Stimulated activated CD4-positive, alpha-beta T cell treated with anti-CD3 and anti-CD28 coated beads, Interleukin-15, amount 100 ng/mL, for 48 hours (primary cell): Measurements from ENCODE around the gene C2orf92.
"Not testable (repeated sequence)": the region's sequence is repeated elsewhere in the genome, so short reads cannot be mapped to it uniquely, and the experiment has no call there.

Experiments used
- DNase-seq, 2 donors: peaks; one replicate each; pipeline ENCODE4 v3.0.0-alpha.2; 2020; ENCODE audit warnings: low read depth in 2 of 2

The C2orf92 gene

DNA sequence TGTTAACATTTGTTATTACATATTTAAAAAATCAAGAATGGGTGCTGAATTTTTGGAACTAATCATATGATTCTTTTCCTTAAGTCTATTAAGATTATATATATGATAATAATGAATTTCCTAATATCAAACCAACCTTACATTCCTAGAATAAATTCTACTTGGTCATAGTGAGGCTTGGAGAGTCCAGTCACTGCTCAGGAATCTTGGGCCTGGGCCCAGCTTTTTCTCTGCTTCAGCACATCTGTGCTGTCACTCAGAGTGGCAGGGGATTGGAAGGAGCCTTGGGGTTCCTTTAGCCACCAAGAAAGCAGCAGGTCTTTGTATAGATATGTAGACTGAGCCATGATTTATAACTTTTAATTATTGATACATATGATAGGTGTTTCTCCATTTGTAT, 24.0 kb downstream of the C2orf92 start:
- DNase-seq: no peak

DNA sequence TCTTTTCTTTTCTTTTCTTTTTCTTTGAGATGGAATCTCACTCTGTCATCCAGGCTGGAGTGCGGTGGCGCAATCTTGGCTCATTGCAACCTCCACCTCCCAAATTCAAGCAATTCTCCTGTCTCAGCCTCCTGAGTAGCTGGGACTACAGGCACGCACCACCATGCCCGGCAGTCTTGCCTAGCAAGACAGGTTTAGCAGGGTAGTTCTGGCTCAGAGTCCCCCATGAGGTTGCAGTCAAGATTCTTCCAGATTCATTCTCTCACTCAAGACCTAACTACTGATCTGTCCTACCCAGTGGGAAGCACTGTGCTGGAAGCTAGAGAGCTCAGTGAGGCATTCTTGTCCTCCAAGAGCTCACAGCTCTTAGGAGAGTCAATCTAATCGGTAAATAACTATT, 26.2 kb downstream of the C2orf92 start:
- no peak for DNase-seq

- peak; percentile 87 to 91 for DNase-seq
These were observed 28.0 kb downstream of the C2orf92 start for GRCh38 chr2:97697252-97698235.

DNA sequence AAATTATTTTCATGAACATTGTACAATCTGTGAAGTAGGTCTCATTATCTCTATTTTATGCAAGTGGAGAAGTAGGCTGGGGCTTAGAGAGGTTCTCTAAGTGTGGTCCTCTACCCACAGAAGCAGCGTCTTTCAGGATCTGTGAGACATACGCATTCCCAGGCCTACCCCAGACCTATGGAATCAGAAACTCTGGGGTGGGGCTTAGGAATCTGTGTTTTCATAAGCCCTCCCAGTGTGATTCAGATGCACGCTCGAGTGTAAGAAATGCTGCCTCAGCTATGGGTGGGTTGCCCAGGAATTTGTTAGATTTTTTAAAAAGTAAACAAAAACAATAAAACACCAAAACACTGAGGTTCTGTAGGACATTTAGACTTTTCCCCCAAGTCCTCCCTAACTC, 29.0 kb downstream of the C2orf92 start:
- DNase-seq: no peak

DNA sequence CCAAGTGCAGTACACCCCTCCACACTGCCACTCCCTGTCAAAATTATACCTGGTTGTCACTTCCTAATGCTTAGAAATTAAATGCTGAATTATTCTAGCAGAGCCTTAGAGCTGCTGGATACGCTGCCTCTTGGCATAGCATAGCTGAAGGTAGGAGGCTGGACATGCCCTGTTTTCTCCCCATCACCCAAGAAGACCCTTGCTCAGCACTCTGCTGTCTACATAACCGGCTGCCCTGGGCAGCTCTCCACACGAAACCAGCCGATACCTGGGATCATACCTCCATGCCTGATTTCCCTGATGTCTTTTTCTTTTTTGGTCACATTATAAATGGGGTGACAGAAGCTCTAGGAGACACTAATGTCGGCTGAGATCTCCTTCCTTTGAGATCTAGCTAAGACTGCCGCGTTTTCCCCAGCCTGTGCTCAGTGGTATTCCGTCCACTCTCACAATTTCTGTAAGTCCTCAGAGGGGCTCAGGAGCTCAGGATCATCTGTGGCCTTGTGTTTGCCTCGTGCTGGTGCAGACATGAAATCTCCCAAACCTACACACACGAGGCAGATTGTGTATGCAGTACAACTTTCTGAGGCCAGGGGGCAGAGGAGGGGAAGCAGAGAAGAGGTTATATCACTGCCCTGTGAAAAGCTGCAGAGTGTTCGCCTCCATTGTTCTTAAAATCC, 30.4 kb downstream of the C2orf92 start:
- DNase-seq: peak in 1 of 2 donors; percentile 65

DNA sequence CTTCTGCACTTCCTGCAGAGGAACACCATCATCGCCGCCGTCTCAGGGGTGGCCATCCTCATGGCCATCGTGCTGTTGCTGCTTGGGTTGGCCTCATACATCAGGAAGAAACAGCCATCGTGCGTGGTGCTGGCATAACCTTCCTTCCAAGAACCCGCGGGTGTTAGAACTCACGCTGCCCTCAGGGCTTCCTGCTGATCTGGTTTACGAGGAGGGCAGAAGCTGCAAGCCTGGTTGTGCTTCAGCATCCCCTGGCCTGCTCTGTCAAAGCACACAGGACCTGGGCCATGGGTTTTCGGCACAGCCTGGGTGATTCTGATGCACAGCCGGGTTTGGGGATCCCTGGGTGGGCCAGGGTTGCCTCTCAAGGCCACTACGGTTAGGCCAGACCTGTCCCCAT, 31.7 kb downstream of the C2orf92 start:
- DNase-seq: no peak

- no peak for DNase-seq
These were observed 32.4 kb downstream of the C2orf92 start for GRCh38 chr2:97701851-97702465.

- no peak for DNase-seq
These were observed 33.4 kb downstream of the C2orf92 start for GRCh38 chr2:97702731-97703470.

DNA sequence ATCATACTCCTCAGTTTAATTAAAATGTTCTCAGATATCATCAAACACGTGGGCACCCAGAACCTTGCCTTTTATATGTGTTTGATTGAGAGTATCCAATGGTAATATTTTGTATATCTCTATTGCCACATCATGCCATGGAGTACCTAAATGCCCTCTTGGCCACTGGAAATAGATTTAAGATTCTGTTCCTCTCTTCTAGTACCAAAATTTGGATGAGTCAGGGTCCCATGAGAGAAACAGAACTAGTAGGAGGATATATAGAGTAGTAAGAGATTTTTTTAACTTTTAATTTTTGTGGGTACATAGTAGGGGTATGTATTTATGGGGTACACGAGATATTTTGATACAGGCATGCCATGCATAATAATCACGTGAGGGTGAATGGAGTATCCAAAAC, 34.2 kb downstream of the C2orf92 start:
- DNase-seq: no peak

GRCh38 chr2:97704989-97705388, 35.5 kb downstream of the C2orf92 start:
- no peak for DNase-seq

DNA sequence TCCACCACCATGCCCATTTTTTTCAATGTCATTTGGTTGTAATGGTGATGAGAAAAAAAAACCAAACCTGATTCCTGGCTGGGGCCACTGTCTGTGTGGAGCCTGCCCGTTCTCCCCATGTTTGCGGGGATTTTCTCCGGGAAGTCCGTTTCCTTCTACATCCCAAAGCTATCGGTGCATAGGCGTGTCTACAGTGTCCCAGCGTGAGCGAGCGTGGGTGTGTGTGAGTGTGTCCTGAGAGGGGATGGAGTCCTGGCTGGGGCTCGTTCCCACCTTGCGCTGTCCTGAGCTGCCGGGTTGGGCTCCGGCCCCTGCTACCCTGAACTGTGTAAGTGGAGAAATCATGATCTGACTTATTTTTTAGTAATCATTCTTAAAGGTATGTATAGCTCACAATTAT, 36.6 kb downstream of the C2orf92 start:
- no peak for DNase-seq

DNA sequence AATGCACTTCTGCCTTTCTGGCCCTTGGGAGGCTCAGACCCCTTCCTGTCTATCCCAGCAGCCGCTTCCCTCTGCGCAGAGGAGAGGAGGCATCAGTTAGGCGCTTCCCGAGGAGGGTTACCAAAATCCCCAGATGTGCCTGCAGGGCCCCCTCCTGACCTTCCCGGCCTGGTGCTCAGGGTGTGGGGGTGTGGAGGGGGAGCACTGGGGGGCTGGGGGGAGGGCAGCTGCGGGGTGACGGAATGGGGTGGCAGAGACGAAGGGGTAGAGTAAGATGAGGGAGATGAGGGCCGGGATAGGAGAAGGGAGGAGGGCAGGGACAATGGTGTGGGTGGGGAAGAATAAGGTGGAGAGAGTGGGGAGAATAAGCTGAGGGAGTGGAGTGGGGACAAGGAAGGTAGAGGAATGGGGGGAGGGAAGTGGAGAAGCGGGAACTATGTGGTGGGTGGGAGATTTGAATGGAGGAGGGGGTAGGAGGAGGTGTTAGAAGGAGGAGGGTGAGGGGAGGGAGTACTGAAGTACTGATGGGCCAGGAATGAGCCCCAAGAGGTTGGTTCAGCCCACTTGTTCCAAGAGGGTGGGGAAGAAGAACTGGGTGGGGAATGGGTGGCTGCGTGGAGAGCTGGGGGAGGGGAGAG, 37.3 kb downstream of the C2orf92 start:
- DNase-seq: no peak

DNA sequence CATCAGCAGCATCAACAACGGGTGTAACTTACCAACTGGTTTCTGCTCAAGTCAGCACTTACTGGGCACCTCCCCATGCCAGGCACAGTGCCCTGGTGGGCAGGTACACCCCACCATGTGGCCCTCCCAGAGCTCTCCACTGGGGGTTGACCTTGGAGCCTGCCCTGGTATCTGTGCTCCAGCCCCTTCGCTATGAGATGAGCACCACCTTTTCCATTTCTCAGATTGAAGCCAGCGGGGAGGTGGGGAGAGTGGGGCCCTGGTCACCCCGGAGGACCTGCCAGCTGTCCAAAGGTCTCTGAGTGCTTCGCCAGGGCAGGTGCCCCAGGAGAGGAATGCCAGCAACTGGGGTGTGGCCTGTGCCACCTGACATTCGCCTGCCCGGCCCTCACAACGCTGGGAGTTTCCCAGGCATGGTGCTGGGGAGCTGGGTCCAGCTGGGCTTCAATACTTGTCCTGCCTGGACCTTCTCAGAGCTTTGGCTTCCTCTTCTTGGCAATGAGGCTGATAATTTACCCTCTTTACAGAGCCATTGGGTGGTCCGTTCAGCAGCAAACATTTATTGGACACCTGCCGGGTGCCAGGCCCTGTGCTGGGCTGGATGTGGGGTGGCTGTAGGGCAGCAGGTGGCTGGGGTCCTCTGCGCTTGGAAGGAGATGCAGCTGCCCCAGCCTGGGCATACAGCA, 38.0 kb downstream of the C2orf92 start:
- DNase-seq: no peak

- DNase-seq: no peak
These were observed 38.5 kb downstream of the C2orf92 start for GRCh38 chr2:97708048-97708380.

DNA sequence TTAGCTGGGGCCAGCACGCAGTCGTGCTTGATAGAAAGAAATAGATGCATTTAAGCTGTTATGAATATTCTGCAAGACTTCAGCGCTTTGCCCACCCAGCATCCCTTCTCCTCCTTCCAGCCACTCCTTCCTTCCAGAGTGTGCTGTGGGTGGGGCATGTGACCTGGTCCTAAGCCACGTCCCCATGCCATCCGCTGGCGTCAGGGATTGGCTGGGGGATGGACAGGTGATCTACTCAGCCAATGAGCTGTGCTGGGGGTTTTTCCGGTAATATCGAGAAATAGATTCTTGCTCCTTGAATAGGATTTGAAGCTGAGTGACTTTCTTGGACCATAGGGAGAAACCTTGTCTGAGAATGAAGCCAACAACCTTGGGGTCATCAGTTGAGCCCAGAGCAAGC, 39.1 kb downstream of the C2orf92 start:
- DNase-seq: no peak

GRCh38 chr2:97711394-97711711, 41.8 kb downstream of the C2orf92 start:
- no peak for DNase-seq

DNA sequence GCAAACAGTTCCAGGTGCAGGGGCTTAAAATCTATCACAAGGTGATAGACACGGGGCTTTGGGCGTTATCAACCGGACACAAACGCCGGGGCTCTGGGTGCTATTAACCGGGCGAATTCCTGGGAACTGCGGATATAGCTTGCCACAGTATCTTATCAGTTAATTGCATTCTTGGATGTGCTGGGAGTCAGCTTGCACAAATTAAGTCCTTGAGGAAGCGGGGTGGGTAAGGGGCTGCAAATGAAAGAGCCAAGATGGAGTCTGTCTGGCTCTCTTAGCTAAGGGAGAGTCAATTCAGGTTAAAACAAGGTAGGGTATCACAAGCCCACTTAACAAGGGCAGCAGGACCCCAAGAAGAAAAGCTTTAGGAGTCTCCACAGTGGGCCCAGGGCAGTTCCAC, 42.7 kb downstream of the C2orf92 start:
- not testable (repeated sequence) for DNase-seq

DNA sequence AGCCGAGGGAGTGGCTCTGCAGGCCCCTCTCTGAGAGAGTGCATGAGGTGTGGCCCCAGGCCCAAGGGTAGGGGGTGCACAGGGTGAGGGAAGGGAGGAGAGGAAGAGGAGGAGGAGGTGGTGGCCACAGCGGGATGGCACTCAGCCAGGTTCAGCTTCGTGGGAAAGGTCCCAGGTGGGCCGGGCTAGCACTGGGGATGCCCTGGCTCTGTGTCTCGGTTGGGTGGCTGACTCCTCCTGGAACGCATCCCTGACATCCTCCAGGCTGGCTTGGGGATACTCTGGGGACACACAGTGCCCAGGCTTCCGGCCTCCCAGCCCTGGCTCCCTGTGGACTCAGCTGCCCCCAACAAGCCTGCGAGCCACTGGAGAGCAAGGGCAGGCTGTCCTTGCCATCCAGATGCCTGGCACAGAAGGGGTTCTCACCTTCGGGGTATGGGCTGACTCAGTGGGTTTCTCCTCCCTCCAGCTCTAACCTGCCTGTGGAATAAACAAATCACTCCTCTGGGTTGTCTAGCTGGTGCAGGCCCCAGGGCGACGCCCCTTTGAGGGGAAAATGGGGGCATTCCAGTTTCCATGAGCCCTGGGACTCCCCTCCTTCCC, 43.3 kb downstream of the C2orf92 start:
- DNase-seq: no peak

DNA sequence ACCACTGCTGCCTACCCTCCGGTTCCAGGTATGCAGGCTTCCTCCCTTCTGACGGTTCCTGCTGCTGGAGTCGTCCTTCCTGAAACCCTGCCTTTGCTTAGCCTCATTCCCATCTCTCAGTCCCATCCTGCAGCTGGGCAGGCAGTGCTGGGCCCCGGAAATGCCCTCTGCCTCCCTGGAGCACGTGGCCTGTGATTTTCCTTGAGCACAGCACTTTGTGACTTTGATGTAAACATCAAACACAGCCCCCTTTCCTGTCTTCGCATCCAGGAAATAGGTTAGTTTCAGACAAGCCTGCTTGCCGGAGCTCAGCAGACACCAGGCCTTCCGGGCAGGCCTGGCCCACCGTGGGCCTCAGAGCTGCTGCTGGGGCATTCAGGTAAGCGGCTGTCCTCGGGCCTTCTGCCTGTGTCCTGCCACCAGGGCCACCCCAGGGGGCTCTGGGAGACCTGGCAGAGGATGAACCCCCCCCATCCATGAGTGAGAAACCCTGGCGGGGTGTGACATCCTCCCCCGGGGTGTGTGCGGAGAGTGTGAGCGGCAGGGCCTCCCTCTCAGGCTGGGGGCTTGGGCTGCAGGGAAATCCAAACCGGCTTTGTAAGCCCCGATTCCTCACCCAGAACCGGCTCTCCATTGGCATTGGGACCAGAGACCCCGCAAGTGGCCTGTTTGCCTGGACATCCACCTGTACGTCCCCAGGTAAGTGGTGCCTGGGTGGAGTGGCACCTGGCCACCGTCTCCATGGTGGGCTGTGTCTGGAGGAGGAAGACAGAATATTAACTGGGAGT, 44.0 kb downstream of the C2orf92 start, which contains the start of gene ZAP70:
ZAP70 (plus strand) TSS at position 281 of the 788 bp plus-strand sequence. CDS start 10,461 bp downstream, outside the sequence.
- peak in 1 of 2 donors; percentile 41 for DNase-seq
